ENCODE measurements around the gene MICAL2. TPM values are rescaled to one million over a fixed set of nuclear protein-coding genes. Genes with fewer than 3 reads are reported as not detected.

MICAL2 gene
- polyA plus RNA-seq, 2 of the 4 experiments (the other 2 are of a cell fraction): 39.8 to 42.1 TPM

DNA sequence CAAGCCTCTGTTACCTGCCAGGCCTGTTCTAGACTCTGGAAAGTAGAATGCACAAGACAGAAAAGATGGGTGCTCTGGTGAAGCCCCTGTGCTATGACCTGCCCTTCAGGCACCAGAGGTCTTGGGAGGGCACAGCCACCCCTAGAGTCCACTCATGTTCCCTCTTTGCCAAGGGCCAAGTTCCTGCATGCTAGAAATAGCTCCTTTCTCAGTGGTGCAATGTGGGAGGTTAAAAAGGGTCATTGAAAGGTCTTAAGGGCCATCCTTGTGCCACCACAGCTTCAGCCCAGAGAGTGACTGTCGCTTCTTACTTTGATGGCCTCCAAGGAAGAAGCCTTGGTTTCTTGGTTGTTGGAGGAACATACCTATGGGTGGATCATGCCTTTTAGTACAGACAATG, 182.4 kb downstream of the MICAL2 start:
- Histone ChIP-seq H3K27ac (no peak overlapping the region), H3K4me2 (no peak overlapping the region), H3K9me3 (no peaks in the 10 kb centered on the region), H3K4me3 (no peak overlapping the region), H3K4me1 (peaks cover 14% of the 10 kb centered on the region)
- ATAC-seq (no peak), FAIRE-seq (no peak), DNase-seq (ENCODE audit: low read depth in 1 of 2, low spot score in 1 of 2) (no peak)
- WGBS (ENCODE audit: missing lambda C conversion rate): 100% methylated on average over 1 of the region's 1 CpG
- TF ChIP-seq KDM1A (IDR thresholded peaks at IDR 0.05; ENCODE audit: low read depth) (no peak), POLR2AphosphoS2 (conservative IDR thresholded peaks at IDR 0.05; ENCODE audit: low read length) (no peak), POLR2A (IDR thresholded peaks at IDR 0.05; ENCODE audit: low read length) (no peak), GATA3 (IDR thresholded peaks at IDR 0.05; ENCODE audit: borderline replicate concordance) (no peak), EHF (CRISPR knock-in tag; IDR thresholded peaks at IDR 0.05) (no peak), CEBPB (IDR thresholded peaks at IDR 0.05) (no peak), CHD4 (IDR thresholded peaks at IDR 0.05; ENCODE audit: borderline replicate concordance) (no peak), MAZ (IDR thresholded peaks at IDR 0.05; ENCODE audit: borderline replicate concordance, low read depth, low read length) (no peak)
- TF ChIP-seq, protein P1, sequence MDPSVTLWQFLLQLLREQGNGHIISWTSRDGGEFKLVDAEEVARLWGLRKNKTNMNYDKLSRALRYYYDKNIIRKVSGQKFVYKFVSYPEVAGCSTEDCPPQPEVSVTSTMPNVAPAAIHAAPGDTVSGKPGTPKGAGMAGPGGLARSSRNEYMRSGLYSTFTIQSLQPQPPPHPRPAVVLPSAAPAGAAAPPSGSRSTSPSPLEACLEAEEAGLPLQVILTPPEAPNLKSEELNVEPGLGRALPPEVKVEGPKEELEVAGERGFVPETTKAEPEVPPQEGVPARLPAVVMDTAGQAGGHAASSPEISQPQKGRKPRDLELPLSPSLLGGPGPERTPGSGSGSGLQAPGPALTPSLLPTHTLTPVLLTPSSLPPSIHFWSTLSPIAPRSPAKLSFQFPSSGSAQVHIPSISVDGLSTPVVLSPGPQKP (IDR thresholded peaks at IDR 0.05; ENCODE audit: low read depth, low read length): no peak
- TF ChIP-seq, protein P2, sequence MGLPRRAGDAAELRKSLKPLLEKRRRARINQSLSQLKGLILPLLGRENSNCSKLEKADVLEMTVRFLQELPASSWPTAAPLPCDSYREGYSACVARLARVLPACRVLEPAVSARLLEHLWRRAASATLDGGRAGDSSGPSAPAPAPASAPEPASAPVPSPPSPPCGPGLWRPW (IDR thresholded peaks at IDR 0.05): no peak
- TF ChIP-seq, protein P3, sequence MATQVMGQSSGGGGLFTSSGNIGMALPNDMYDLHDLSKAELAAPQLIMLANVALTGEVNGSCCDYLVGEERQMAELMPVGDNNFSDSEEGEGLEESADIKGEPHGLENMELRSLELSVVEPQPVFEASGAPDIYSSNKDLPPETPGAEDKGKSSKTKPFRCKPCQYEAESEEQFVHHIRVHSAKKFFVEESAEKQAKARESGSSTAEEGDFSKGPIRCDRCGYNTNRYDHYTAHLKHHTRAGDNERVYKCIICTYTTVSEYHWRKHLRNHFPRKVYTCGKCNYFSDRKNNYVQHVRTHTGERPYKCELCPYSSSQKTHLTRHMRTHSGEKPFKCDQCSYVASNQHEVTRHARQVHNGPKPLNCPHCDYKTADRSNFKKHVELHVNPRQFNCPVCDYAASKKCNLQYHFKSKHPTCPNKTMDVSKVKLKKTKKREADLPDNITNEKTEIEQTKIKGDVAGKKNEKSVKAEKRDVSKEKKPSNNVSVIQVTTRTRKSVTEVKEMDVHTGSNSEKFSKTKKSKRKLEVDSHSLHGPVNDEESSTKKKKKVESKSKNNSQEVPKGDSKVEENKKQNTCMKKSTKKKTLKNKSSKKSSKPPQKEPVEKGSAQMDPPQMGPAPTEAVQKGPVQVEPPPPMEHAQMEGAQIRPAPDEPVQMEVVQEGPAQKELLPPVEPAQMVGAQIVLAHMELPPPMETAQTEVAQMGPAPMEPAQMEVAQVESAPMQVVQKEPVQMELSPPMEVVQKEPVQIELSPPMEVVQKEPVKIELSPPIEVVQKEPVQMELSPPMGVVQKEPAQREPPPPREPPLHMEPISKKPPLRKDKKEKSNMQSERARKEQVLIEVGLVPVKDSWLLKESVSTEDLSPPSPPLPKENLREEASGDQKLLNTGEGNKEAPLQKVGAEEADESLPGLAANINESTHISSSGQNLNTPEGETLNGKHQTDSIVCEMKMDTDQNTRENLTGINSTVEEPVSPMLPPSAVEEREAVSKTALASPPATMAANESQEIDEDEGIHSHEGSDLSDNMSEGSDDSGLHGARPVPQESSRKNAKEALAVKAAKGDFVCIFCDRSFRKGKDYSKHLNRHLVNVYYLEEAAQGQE (IDR thresholded peaks at IDR 0.05): no peak
- TF ChIP-seq, protein P4, sequence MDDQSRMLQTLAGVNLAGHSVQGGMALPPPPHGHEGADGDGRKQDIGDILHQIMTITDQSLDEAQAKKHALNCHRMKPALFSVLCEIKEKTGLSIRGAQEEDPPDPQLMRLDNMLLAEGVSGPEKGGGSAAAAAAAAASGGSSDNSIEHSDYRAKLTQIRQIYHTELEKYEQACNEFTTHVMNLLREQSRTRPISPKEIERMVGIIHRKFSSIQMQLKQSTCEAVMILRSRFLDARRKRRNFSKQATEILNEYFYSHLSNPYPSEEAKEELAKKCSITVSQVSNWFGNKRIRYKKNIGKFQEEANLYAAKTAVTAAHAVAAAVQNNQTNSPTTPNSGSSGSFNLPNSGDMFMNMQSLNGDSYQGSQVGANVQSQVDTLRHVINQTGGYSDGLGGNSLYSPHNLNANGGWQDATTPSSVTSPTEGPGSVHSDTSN (IDR thresholded peaks at IDR 0.05): no peak
- ChIA-PET POLR2A (no interaction called here), CTCF (interaction anchor here (0.5 to 23.8 kb wide), 9 partner anchors 11 to 918 kb away, joined by 3 to 664 read pairs (median 3); no protein-coding TSS in a partner anchor)

DNA sequence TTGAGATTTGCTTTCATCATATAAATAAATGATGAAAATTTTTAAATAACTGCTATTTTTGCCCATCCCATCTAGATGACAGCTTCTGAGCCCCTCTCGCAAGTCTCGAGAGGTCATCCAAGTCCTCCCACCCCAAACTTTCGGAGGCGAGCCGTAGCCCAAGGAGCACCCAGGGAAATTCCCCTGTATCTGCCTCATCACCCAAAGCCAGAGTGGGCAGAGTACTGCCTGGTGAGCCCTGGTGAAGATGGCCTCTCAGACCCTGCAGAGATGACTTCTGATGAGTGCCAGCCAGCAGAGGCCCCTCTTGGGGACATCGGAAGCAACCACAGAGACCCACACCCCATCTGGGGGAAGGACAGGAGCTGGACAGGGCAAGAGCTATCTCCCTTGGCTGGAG, 183.1 kb downstream of the MICAL2 start:
- peaks cover 3% of the 10 kb centered on the region; the same call in 1 of the 3 replicates for H3K9me3 ChIP-seq
- no peak for FAIRE-seq
- no peak overlapping the region for H3K4me3 ChIP-seq
- H3K4me2 ChIP-seq: no peak overlapping the region
- WGBS (ENCODE audit: missing lambda C conversion rate): 98% methylated on average over 6 of the region's 6 CpGs
- H3K27ac ChIP-seq: no peak overlapping the region
- ChIA-PET POLR2A (no interaction called here), CTCF (interaction anchor here (0.7 to 23.8 kb wide), 4 partner anchors 34 to 668 kb away, joined by 3 to 664 read pairs (median 57); no protein-coding TSS in a partner anchor)
- peaks cover 7% of the 10 kb centered on the region for H3K4me1 ChIP-seq
- no peak for ATAC-seq
- DNase-seq (ENCODE audit: low read depth in 1 of 2, low spot score in 1 of 2): no peak
- TF ChIP-seq ZFP36 (IDR thresholded peaks at IDR 0.05; ENCODE audit: borderline replicate concordance, partially characterized antibody) (no peak), NPAS2 (CRISPR knock-in tag; IDR thresholded peaks at IDR 0.05; ENCODE audit: borderline replicate concordance) (no peak), ZNF302 (CRISPR knock-in tag; IDR thresholded peaks at IDR 0.05) (no peak), RAD21 (conservative IDR thresholded peaks at IDR 0.05 in 1 of 2, IDR thresholded peaks at IDR 0.05 in 1 of 2) (no peak), SMC3 (IDR thresholded peaks at IDR 0.05) (no peak), KDM5A (IDR thresholded peaks at IDR 0.05) (no peak), RARB (CRISPR knock-in tag; IDR thresholded peaks at IDR 0.05) (no peak), CHD4 (IDR thresholded peaks at IDR 0.05; ENCODE audit: borderline replicate concordance) (no peak), POLR2AphosphoS2 (conservative IDR thresholded peaks at IDR 0.05; ENCODE audit: low read length) (no peak), GATA3 (IDR thresholded peaks at IDR 0.05; ENCODE audit: borderline replicate concordance) (no peak)
- TF ChIP-seq, protein P5, sequence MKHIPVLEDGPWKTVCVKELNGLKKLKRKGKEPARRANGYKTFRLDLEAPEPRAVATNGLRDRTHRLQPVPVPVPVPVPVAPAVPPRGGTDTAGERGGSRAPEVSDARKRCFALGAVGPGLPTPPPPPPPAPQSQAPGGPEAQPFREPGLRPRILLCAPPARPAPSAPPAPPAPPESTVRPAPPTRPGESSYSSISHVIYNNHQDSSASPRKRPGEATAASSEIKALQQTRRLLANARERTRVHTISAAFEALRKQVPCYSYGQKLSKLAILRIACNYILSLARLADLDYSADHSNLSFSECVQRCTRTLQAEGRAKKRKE (CRISPR knock-in tag; IDR thresholded peaks at IDR 0.05; ENCODE audit: low read depth): no peak
- TF ChIP-seq, protein P2 (IDR thresholded peaks at IDR 0.05): no peak
- TF ChIP-seq, protein P6, sequence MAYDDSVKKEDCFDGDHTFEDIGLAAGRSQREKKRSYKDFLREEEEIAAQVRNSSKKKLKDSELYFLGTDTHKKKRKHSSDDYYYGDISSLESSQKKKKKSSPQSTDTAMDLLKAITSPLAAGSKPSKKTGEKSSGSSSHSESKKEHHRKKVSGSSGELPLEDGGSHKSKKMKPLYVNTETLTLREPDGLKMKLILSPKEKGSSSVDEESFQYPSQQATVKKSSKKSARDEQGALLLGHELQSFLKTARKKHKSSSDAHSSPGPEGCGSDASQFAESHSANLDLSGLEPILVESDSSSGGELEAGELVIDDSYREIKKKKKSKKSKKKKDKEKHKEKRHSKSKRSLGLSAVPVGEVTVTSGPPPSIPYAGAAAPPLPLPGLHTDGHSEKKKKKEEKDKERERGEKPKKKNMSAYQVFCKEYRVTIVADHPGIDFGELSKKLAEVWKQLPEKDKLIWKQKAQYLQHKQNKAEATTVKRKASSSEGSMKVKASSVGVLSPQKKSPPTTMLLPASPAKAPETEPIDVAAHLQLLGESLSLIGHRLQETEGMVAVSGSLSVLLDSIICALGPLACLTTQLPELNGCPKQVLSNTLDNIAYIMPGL (CRISPR knock-in tag; IDR thresholded peaks at IDR 0.05; ENCODE audit: borderline replicate concordance): no peak

Data from A549 (cell line).